Testis (tissue), 3 donors: ENCODE measurements around the gene RPL28. TPM values are rescaled to one million over a fixed set of nuclear protein-coding genes. Genes with fewer than 3 reads are reported as not detected.
"Not testable (repeated sequence)": the region's sequence is repeated elsewhere in the genome, so short reads cannot be mapped to it uniquely, and the experiment has no call there.

ENCODE experiments used
- DNase-seq: peaks from one replicate; pipeline ENCODE4 v3.0.0-alpha.2; 2019
- H3K27ac ChIP-seq, 2 donors: fragments of 200-600 bp; sonication (generic); one replicate each; pipeline ENCODE4 v1.5.1; 2019
- H3K27me3 ChIP-seq: fragments of 200-600 bp; sonication (generic); one replicate; pipeline ENCODE4 v1.5.1; 2019
- H3K36me3 ChIP-seq: fragments of 200-600 bp; sonication (generic); one replicate; pipeline ENCODE4 v1.5.1; 2017; ENCODE audit warnings: low read depth; ENCODE audit errors: missing control alignments
- H3K4me1 ChIP-seq: fragments of 200-600 bp; sonication (generic); one replicate; pipeline ENCODE4 v1.5.1; 2019
- H3K4me3 ChIP-seq, 2 donors: fragments of 200-600 bp; sonication (generic); one replicate each; pipeline ENCODE4 v1.5.1; 2017 to 2019
- H3K9me3 ChIP-seq: fragments of 200-600 bp; sonication (generic); one replicate; pipeline ENCODE4 v1.5.1; 2017
- CTCF ChIP-seq, 3 experiments: fragments of 450-650 bp in 2 of 3; fragments of 200-600 bp in 1 of 3; sonication (generic) in 1 of 3; IDR thresholded peaks; one replicate each; pipeline ENCODE4 v1.5.1; 2016 to 2019; ENCODE audit warnings: antibody characterized with exemption in 3 of 3, mild to moderate bottlenecking in 2 of 3, moderate library complexity in 1 of 3
- POLR2A ChIP-seq: fragments of 450-650 bp; IDR thresholded peaks from one replicate; pipeline ENCODE4 v1.6.1; 2017; ENCODE audit warnings: antibody characterized with exemption, mild to moderate bottlenecking, moderate library complexity
- WGBS, 2 donors: methylation state at CpG; one replicate each; pipeline ENCODE4 v1.1.5; 2018; 5-methylcytosine and 5-hydroxymethylcytosine counted together
- intact Hi-C: fragments of 100-400 bp; cut with DNase I; formaldehyde crosslinking; loops from one replicate; pipeline ENCODE4 v1.15.1; 2023; ENCODE audit warnings: low total_unique reads
- polyA plus RNA-seq: library from polyadenylated mRNA; stranded (reverse); fragments of 350-450 nt; fragmentation: Illumina TruSeq; extraction: RNeasy Lipid Tissue Mini Kit (QIAGEN cat#74804); gene quantifications from one replicate; pipeline ENCODE4 v1.2.3, GENCODE V29; 2014; ENCODE audit warnings: low read depth, low replicate concordance; ENCODE audit not compliant: insufficient read depth
- total RNA-seq, 2 donors: library from RNA; depleted of rRNA; stranded (reverse); fragments of >200 nt; gene quantifications; one replicate each; pipeline ENCODE4 v1.2.3, GENCODE V29; 2016

RPL28 gene
- total and polyA plus RNA-seq, 3 donors from 2014 or later = 284 to 1,024 (median 624) TPM

GRCh38 chr19:55392820-55393761, 7.4 kb downstream of the RPL28 start:
- WGBS, 2 donors = 67 to 70% methylated on average over 17 to 18 of the region's 18 CpGs
- TF ChIP-seq POLR2A (no peak), CTCF (IDR thresholded peaks at IDR 0.05) (no peak)
- intact Hi-C loops = no loop called here

GRCh38 chr19:55398200-55398925, 12.6 kb downstream of the RPL28 start:
- no peaks in the 10 kb centered on the region for H3K9me3 ChIP-seq
- no peaks in the 10 kb centered on the region for H3K27me3 ChIP-seq
- DNase-seq = no peak
- TF ChIP-seq POLR2A = no peak
- no peak for TF ChIP-seq CTCF (IDR thresholded peaks at IDR 0.05)
- peaks cover 5% of the 10 kb centered on the region for H3K4me1 ChIP-seq
- no peak overlapping the region for H3K27ac ChIP-seq
- no peaks in the 10 kb centered on the region for H3K36me3 ChIP-seq
- intact Hi-C loops = no loop called here
- no peak overlapping the region for H3K4me3 ChIP-seq
- 88 to 92% methylated on average over 12 of the region's 12 CpGs for WGBS, 2 donors

More at GRCh38 chr19:55392820-55393761, 7.4 kb downstream of the RPL28 start:
- no peaks in the 10 kb centered on the region for H3K36me3 ChIP-seq
- H3K4me1 ChIP-seq = peaks cover 11% of the 10 kb centered on the region
- H3K4me3 ChIP-seq = no peak overlapping the region
- no peaks in the 10 kb centered on the region for H3K9me3 ChIP-seq
- no peak for DNase-seq
- H3K27me3 ChIP-seq = no peaks in the 10 kb centered on the region
- no peak overlapping the region for H3K27ac ChIP-seq

- intact Hi-C loops = no loop called here
- 88 to 93% methylated on average over 14 of the region's 14 CpGs for WGBS, 2 donors
- TF ChIP-seq CTCF (IDR thresholded peaks at IDR 0.05) = no peak
- TF ChIP-seq POLR2A = no peak
- H3K4me3 ChIP-seq = no peak overlapping the region
- H3K27ac ChIP-seq = no peak overlapping the region
- H3K9me3 ChIP-seq = no peaks in the 10 kb centered on the region
- peaks cover 5% of the 10 kb centered on the region for H3K4me1 ChIP-seq
- H3K27me3 ChIP-seq = no peaks in the 10 kb centered on the region
- H3K36me3 ChIP-seq = no peaks in the 10 kb centered on the region
- no peak for DNase-seq
Measured at GRCh38 chr19:55400281-55401087, 14.8 kb downstream of the RPL28 start.

GRCh38 chr19:55401390-55401789, 15.7 kb downstream of the RPL28 start:
- intact Hi-C loops, H3K4me3 ChIP-seq, H3K9me3 ChIP-seq, H3K36me3 ChIP-seq, H3K27me3 ChIP-seq, DNase-seq, H3K27ac ChIP-seq: not testable (repeated sequence)
- WGBS, 2 donors = 92% methylated on average over 23 of the region's 28 CpGs; no CpG with 5 or more reads in 1 of the 2 donors
- peaks cover 12% of the 10 kb centered on the region for H3K4me1 ChIP-seq
